ENCODE data around the gene SEC16A.

Gene SEC16A

GRCh38 chr9:136474974-136475865, 7.6 kb downstream of the SEC16A start:
- H3K4me3 ChIP-seq (ENCODE audit: low read depth, low read length) = no peak overlapping the region
- TF ChIP-seq CTCF (IDR thresholded peaks at IDR 0.05; ENCODE audit: control insufficient read depth, extremely low read depth, insufficient read depth) = no peak
- DNase-seq (ENCODE audit: low read depth) = no peak

GRCh38 chr9:136474021-136474640, 8.7 kb downstream of the SEC16A start:
- TF ChIP-seq CTCF (IDR thresholded peaks at IDR 0.05; ENCODE audit: control insufficient read depth, extremely low read depth, insufficient read depth) = no peak
- DNase-seq (ENCODE audit: low read depth) = no peak
- no peak overlapping the region for H3K4me3 ChIP-seq (ENCODE audit: low read depth, low read length)

GRCh38 chr9:136473354-136473721, 9.5 kb downstream of the SEC16A start:
- H3K4me3 ChIP-seq (ENCODE audit: low read depth, low read length) = no peak overlapping the region
- no peak for DNase-seq (ENCODE audit: low read depth)
- TF ChIP-seq CTCF (IDR thresholded peaks at IDR 0.05; ENCODE audit: control insufficient read depth, extremely low read depth, insufficient read depth) = no peak

- no peak for TF ChIP-seq CTCF (IDR thresholded peaks at IDR 0.05; ENCODE audit: control insufficient read depth, extremely low read depth, insufficient read depth)
- no peak overlapping the region for H3K4me3 ChIP-seq (ENCODE audit: low read depth, low read length)
- DNase-seq (ENCODE audit: low read depth) = no peak
These were observed 10.0 kb downstream of the SEC16A start for GRCh38 chr9:136472640-136473353.

GRCh38 chr9:136471802-136472487, 10.9 kb downstream of the SEC16A start:
- TF ChIP-seq CTCF (IDR thresholded peaks at IDR 0.05; ENCODE audit: control insufficient read depth, extremely low read depth, insufficient read depth) = no peak
- no peak for DNase-seq (ENCODE audit: low read depth)
- no peak overlapping the region for H3K4me3 ChIP-seq (ENCODE audit: low read depth, low read length)

GRCh38 chr9:136470792-136471469, 11.9 kb downstream of the SEC16A start:
- TF ChIP-seq CTCF (IDR thresholded peaks at IDR 0.05; ENCODE audit: control insufficient read depth, extremely low read depth, insufficient read depth) = no peak
- no peak overlapping the region for H3K4me3 ChIP-seq (ENCODE audit: low read depth, low read length)
- DNase-seq (ENCODE audit: low read depth) = no peak

Data from LNCaP clone FGC (cell line).